GM12874 (cell line): Measurements from ENCODE around the gene SURF2.

Experiments used
- TF ChIP-seq, protein P1 (sequence below): IDR thresholded peaks from 2 replicates; pipeline ENCODE4 v1.5.1; 2011; ENCODE audit warnings: low read depth, mild to moderate bottlenecking, control low read depth, low read length, moderate library complexity; ENCODE audit not compliant: insufficient read depth

The SURF2 gene

DNA sequence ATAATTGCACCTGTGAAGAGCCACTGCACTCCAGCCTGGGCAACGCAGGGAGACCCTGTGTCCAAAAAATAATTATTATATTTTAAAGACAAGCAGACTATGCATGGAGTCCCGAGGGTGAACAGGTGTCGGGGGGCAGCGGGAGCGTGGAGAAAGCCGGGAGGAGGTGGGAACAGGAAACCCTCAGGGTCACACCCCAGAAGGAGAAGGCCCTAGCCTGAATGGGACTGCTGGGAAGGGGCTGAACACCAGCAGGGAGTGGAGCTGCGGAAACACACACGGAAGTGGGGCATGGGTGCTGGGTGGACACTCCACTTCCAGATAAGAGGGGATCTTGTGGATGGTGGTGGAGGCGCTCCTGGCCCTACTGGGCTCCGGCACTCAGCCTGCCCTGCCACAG, 33.1 kb upstream of the SURF2 start:
- TF ChIP-seq, protein P1, sequence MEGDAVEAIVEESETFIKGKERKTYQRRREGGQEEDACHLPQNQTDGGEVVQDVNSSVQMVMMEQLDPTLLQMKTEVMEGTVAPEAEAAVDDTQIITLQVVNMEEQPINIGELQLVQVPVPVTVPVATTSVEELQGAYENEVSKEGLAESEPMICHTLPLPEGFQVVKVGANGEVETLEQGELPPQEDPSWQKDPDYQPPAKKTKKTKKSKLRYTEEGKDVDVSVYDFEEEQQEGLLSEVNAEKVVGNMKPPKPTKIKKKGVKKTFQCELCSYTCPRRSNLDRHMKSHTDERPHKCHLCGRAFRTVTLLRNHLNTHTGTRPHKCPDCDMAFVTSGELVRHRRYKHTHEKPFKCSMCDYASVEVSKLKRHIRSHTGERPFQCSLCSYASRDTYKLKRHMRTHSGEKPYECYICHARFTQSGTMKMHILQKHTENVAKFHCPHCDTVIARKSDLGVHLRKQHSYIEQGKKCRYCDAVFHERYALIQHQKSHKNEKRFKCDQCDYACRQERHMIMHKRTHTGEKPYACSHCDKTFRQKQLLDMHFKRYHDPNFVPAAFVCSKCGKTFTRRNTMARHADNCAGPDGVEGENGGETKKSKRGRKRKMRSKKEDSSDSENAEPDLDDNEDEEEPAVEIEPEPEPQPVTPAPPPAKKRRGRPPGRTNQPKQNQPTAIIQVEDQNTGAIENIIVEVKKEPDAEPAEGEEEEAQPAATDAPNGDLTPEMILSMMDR: no peak

GRCh38 chr9:133323991-133324703, 32.2 kb upstream of the SURF2 start:
- TF ChIP-seq, protein P1: no peak

GRCh38 chr9:133327834-133328484, 28.4 kb upstream of the SURF2 start:
- TF ChIP-seq, protein P1: no peak

- TF ChIP-seq, protein P1: peak; percentile 28; the same call in 1 of the 2 replicates
Measured at GRCh38 chr9:133329306-133330156, 26.8 kb upstream of the SURF2 start.

- TF ChIP-seq, protein P1: no peak
Measured at GRCh38 chr9:133331221-133331620, 25.1 kb upstream of the SURF2 start.

GRCh38 chr9:133331641-133332380, 24.5 kb upstream of the SURF2 start:
- TF ChIP-seq, protein P1: no peak
